K562 treated with DMSO at 1 percent for 4 hours (cell line): Measurements from ENCODE around the gene MANBA. TPM values are rescaled to one million over a fixed set of nuclear protein-coding genes. Genes with fewer than 3 reads are reported as not detected.

Experiments used
- total RNA-seq: library from RNA; unstranded; fragments of 300-600 nt; gene quantifications from 2 replicates; pipeline ENCODE4 v1.2.3, GENCODE V29; 2022; ENCODE audit not compliant: insufficient read depth

The MANBA gene
- total RNA-seq = 16.8 and 20.2 TPM in 2 replicates

DNA sequence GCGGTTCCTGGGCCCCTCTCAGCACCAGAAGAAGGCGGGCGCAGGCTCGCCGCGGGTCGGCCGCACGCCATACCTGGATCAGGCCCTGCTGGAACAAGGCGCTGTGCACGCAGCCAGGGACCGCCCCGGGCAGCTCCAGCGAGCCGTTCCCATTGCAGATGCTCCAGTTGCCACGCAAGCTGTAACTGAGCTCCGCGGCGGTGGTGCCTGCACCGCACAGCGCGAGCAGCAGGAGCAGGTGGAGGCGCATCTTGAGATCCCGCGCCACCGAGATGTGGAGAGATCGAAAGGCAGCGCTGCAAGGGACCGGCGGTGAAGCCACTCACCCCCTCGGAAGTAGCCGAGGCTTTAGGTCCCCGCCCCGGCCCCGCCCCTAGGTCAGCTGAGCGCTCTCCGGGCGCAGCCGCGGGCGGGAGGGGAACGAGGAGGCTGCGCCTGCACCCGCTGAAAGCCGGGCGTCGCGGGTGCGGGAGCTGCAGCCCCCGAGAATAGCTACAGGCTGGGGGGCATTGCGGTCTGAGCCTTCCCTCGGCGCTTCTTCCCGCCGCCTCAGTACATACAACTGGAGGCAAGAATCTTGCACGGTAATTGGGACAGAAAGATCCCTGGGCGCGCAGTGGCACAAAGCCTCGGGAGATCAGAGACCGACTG lies at the start of gene MANBA:
TSS of gene MANBA (minus strand) at position 324 of the 651 bp plus-strand sequence. CDS start at position 250, 74 bp downstream.

Other genes with a start within 250 kb of the MANBA start
- 141 and 152 TPM in 2 replicates for gene UBE2D3, start 66.6 kb upstream of the MANBA start, total RNA-seq
- 38.1 and 38.3 TPM in 2 replicates for gene CISD2, start 108.0 kb upstream of the MANBA start, total RNA-seq